Measurements from ENCODE around the gene VWA5A.

The VWA5A gene

DNA sequence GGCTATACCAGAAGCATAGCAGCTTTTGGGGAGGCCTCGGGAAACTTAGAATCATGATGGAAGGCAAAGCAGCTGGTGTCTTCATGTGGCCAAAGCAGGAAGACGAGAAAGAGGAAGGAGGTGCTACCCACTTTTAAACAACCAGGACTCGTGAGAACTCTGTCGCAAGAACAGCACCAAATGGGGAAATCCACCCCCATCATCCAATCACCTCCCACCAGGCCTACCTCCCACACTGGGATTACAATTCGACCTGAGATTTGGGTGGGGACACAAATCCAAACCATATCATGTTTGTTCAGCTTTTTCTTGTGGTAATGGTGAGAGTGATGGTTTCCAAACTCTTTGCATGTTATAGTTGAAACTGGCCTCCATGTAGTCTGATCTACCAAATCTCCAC lies 35.4 kb downstream of the VWA5A start:
- Histone ChIP-seq H3K4me1 (no peaks in the 10 kb centered on the region), H3K27me3 (peaks cover 5% of the 10 kb centered on the region; the same call in 1 of the 2 replicates), H3K9me3 (no peaks in the 10 kb centered on the region), H3K4me3 (ENCODE audit: low read depth, low read length) (no peak overlapping the region), H3K36me3 (no peaks in the 10 kb centered on the region)
- TF ChIP-seq, protein P1, sequence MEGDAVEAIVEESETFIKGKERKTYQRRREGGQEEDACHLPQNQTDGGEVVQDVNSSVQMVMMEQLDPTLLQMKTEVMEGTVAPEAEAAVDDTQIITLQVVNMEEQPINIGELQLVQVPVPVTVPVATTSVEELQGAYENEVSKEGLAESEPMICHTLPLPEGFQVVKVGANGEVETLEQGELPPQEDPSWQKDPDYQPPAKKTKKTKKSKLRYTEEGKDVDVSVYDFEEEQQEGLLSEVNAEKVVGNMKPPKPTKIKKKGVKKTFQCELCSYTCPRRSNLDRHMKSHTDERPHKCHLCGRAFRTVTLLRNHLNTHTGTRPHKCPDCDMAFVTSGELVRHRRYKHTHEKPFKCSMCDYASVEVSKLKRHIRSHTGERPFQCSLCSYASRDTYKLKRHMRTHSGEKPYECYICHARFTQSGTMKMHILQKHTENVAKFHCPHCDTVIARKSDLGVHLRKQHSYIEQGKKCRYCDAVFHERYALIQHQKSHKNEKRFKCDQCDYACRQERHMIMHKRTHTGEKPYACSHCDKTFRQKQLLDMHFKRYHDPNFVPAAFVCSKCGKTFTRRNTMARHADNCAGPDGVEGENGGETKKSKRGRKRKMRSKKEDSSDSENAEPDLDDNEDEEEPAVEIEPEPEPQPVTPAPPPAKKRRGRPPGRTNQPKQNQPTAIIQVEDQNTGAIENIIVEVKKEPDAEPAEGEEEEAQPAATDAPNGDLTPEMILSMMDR (IDR thresholded peaks at IDR 0.05; ENCODE audit: low read depth, low read length), result no peak
- no peak for DNase-seq

DNA sequence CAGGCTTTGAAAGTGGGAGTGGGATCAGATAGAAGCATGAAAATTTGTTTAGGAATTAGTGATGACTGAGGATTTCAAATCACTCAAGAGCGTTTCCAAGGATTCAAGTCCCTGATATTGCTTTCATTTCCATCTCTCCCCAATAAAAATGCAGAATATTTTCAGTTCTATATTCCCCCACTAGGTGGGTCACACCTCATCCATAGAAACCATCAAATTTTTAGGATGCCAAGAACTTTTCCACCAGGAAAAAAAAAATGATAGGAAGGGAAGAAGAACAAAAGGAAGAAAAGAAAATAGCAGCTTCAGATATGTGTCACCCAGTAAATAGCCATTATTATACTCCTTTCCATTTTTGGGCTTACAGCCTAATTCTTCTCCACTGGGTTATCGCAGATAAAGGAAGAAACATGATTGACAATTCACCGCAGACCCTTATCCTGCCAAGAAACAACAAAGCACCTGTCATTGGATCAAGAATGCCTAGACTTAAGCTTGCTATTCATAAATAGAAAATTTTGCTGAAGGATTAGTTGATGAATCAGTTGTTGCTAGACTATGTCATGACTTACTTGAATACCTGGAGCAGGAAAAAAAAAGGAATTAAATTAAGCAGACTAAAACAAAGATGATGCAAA lies 37.6 kb downstream of the VWA5A start:
- Histone ChIP-seq H3K4me3 (ENCODE audit: low read depth, low read length) (no peak overlapping the region), H3K9me3 (no peaks in the 10 kb centered on the region), H3K36me3 (no peaks in the 10 kb centered on the region), H3K4me1 (no peaks in the 10 kb centered on the region), H3K27me3 (no peaks in the 10 kb centered on the region; the same call in 1 of the 2 replicates)
- TF ChIP-seq, protein P1 (IDR thresholded peaks at IDR 0.05; ENCODE audit: low read depth, low read length), result 0 out of 2 replicates have a peak, but pooled peaks have one; percentile 21
- no peak for DNase-seq

DNA sequence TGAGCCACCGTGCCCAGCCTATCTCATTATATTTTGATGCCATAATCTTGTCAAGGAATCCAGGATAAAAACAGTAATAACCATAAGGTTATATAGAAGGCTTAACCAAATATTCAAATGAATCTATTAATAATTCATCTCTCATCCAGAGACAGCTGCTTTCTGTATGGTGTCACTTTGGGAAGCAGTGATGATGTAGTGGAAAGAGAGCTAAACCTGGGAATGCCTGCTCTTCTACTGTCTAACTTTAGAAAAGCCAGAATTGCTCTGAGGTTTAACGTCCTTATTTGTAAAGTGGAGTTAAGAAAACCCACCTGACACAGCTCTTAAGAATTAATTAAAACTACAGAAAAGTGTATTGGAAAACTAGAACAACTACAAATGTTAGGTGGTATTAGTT lies 38.6 kb downstream of the VWA5A start:
- Histone ChIP-seq H3K9me3 (no peaks in the 10 kb centered on the region), H3K27me3 (no peaks in the 10 kb centered on the region; the same call in none of the 2 replicates), H3K4me3 (ENCODE audit: low read depth, low read length) (no peak overlapping the region), H3K36me3 (no peaks in the 10 kb centered on the region), H3K4me1 (no peaks in the 10 kb centered on the region)
- TF ChIP-seq, protein P1 (IDR thresholded peaks at IDR 0.05; ENCODE audit: low read depth, low read length), result no peak
- no peak for DNase-seq

DNA sequence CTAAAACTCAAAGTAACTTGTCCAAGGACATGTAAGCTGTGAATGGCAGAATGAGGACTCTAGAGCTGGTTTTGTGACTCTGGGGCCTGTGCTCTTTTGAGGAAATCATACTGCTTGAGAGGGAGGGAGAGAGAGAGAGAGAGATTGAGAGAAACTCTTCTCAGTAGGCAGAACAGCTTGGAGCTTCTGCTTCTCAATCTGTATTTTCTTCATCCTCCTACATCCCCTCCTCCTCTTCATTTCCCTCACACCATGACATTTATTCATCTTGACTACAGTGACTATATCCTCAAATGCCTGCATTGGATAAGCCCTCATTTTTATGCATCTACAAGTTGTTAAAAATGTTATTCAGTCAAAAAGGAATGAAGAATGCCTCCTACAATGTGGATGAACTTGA lies 44.2 kb downstream of the VWA5A start:
- H3K27me3 ChIP-seq, result peaks cover 7% of the 10 kb centered on the region; the same call in 1 of the 2 replicates
- no peak for DNase-seq
- TF ChIP-seq, protein P1 (IDR thresholded peaks at IDR 0.05; ENCODE audit: low read depth, low read length), result no peak

DNA sequence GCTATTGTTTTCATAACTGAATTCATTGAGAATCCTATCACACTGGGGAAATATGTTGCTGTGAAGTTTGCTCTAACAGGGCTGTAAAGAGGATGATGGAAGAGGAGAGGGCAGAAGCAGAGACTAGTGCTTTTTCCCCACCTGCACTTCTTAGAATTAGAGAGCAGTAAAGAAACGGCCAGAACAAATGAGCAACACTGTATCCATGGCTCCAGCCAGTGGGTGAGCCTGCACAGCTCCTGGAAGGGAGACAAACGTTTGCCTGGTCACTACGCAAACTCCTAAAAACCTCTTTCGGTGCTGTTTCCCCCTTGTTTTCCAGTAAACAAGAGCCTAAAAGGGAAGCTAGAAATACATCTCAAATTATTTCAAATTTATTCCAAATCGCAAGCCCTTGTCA lies 45.7 kb downstream of the VWA5A start:
- H3K36me3 ChIP-seq, result no peaks in the 10 kb centered on the region
- DNase-seq, result no peak
- H3K4me1 ChIP-seq, result no peaks in the 10 kb centered on the region
- peaks cover 7% of the 10 kb centered on the region; the same call in 1 of the 2 replicates for H3K27me3 ChIP-seq
- H3K9me3 ChIP-seq, result no peaks in the 10 kb centered on the region
- TF ChIP-seq, protein P1 (IDR thresholded peaks at IDR 0.05; ENCODE audit: low read depth, low read length), result no peak
- H3K4me3 ChIP-seq (ENCODE audit: low read depth, low read length), result no peak overlapping the region

More for the DNA sequence above, 44.2 kb downstream of the VWA5A start:
- Histone ChIP-seq H3K4me1 (no peaks in the 10 kb centered on the region), H3K36me3 (no peaks in the 10 kb centered on the region), H3K4me3 (ENCODE audit: low read depth, low read length) (no peak overlapping the region), H3K9me3 (no peaks in the 10 kb centered on the region)

DNA sequence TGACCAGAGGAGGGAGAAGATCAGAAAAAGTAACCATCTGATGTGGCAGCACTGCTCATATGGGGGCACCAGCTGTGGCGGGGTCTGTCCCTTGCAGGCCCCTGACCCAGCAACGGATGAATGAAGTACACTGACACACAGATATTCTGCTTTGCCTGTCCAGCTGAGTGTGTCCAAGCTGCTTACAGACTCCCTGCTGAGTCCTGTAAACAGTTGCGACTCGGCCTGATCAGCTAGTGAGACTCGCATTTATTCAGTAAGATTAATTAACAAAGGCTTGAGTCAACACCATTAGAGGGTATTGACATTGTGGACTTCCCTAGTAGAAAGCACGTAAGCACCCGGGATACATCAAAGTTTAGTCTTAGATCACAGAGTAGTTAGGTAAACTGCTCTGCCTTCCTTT lies 52.6 kb downstream of the VWA5A start:
- Histone ChIP-seq H3K36me3 (no peaks in the 10 kb centered on the region), H3K4me1 (no peaks in the 10 kb centered on the region), H3K4me3 (ENCODE audit: low read depth, low read length) (no peak overlapping the region), H3K9me3 (no peaks in the 10 kb centered on the region), H3K27me3 (no peaks in the 10 kb centered on the region)
- no peak for DNase-seq
- TF ChIP-seq, protein P1 (IDR thresholded peaks at IDR 0.05; ENCODE audit: low read depth, low read length), result no peak
